Measurements from ENCODE around the gene LRRC61.
"Not testable (repeated sequence)": the region's sequence is repeated elsewhere in the genome, so short reads cannot be mapped to it uniquely, and the experiment has no call there.

The LRRC61 gene

GRCh38 chr7:150307904-150308303 lies 15.3 kb upstream of the LRRC61 start:
- no peak for DNase-seq (ENCODE audit: low spot score)

GRCh38 chr7:150308575-150308974 lies 14.6 kb upstream of the LRRC61 start:
- DNase-seq (ENCODE audit: low spot score), result no peak

- no peak for DNase-seq (ENCODE audit: low spot score)
These were observed 12.0 kb upstream of the LRRC61 start for GRCh38 chr7:150311146-150311545.

- DNase-seq (ENCODE audit: low spot score), result no peak
These were observed 11.4 kb upstream of the LRRC61 start for GRCh38 chr7:150311711-150312110.

- DNase-seq (ENCODE audit: low spot score), result not testable (repeated sequence)
These were observed 10.3 kb upstream of the LRRC61 start for GRCh38 chr7:150312649-150313366.

- DNase-seq (ENCODE audit: low spot score), result no peak
These were observed 9.8 kb upstream of the LRRC61 start for GRCh38 chr7:150313367-150313809.

GRCh38 chr7:150313870-150314269 lies 9.3 kb upstream of the LRRC61 start:
- no peak for DNase-seq (ENCODE audit: low spot score)

- DNase-seq (ENCODE audit: low spot score), result no peak
These were observed 8.4 kb upstream of the LRRC61 start for GRCh38 chr7:150314639-150315239.

- not testable (repeated sequence) for DNase-seq (ENCODE audit: low spot score)
These were observed 6.2 kb upstream of the LRRC61 start for GRCh38 chr7:150316987-150317386.

GRCh38 chr7:150317748-150318444 lies 5.3 kb upstream of the LRRC61 start:
- no peak for DNase-seq (ENCODE audit: low spot score)

- DNase-seq (ENCODE audit: low spot score), result no peak
These were observed 1.4 kb upstream of the LRRC61 start for GRCh38 chr7:150321788-150322113.

- DNase-seq (ENCODE audit: low spot score), result no peak
These were observed 882 bp upstream of the LRRC61 start for GRCh38 chr7:150322114-150322832.

GRCh38 chr7:150323682-150324372 lies 672 bp downstream of the LRRC61 start:
- DNase-seq (ENCODE audit: low spot score), result no peak

- DNase-seq (ENCODE audit: low spot score), result no peak
These were observed 1.3 kb downstream of the LRRC61 start for GRCh38 chr7:150324373-150324961.

GRCh38 chr7:150325110-150325611 lies 2.0 kb downstream of the LRRC61 start:
- no peak for DNase-seq (ENCODE audit: low spot score)

GRCh38 chr7:150325901-150326300 lies 2.7 kb downstream of the LRRC61 start:
- DNase-seq (ENCODE audit: low spot score), result no peak

- no peak for DNase-seq (ENCODE audit: low spot score)
These were observed 3.6 kb downstream of the LRRC61 start for GRCh38 chr7:150326657-150327268.

GRCh38 chr7:150327308-150327707 lies 4.2 kb downstream of the LRRC61 start:
- no peak for DNase-seq (ENCODE audit: low spot score)

- no peak for DNase-seq (ENCODE audit: low spot score)
These were observed 6.4 kb downstream of the LRRC61 start for GRCh38 chr7:150329331-150330120.

GRCh38 chr7:150330211-150330885 lies 7.2 kb downstream of the LRRC61 start:
- DNase-seq (ENCODE audit: low spot score), result no peak

All from hematopoietic multipotent progenitor cell treated with erythropoietin and hydrocortisone succinate and interleukin-3 and kit ligand, for 17 days (in vitro differentiated cells).